ENCODE measurements around the gene P3R3URF.

- no peak for TF ChIP-seq CTCF (IDR thresholded peaks at IDR 0.05; ENCODE audit: insufficient read depth, low read length, poor library complexity, severe bottlenecking)
- no peak for TF ChIP-seq EZH2phosphoT487 (conservative IDR thresholded peaks at IDR 0.05; ENCODE audit: low read length)
Observed at GRCh38 chr1:46134660-46135331, 41.5 kb downstream of the P3R3URF start.
